Breast epithelium (tissue), 3 donors: ENCODE measurements around the gene CADPS2.

ENCODE experiments used
- POLR2A ChIP-seq: fragments of 450-650 bp; IDR thresholded peaks from one replicate; pipeline ENCODE4 v1.6.1; 2016; ENCODE audit warnings: antibody characterized with exemption, mild to moderate bottlenecking, moderate library complexity
- POLR2AphosphoS5 ChIP-seq, 3 donors: sonication (generic); formaldehyde crosslinking; IDR thresholded peaks; one replicate each; pipeline ENCODE4 v1.6.1; 2017; ENCODE audit warnings: antibody characterized with exemption in 3 of 3
- TF ChIP-seq, protein P1 (sequence below), 3 donors: fragments of 450-650 bp; IDR thresholded peaks; one replicate each; pipeline ENCODE4 v1.5.1; 2016 to 2017; ENCODE audit warnings: antibody characterized with exemption in 3 of 3, mild to moderate bottlenecking in 3 of 3, moderate library complexity in 3 of 3

DNA sequence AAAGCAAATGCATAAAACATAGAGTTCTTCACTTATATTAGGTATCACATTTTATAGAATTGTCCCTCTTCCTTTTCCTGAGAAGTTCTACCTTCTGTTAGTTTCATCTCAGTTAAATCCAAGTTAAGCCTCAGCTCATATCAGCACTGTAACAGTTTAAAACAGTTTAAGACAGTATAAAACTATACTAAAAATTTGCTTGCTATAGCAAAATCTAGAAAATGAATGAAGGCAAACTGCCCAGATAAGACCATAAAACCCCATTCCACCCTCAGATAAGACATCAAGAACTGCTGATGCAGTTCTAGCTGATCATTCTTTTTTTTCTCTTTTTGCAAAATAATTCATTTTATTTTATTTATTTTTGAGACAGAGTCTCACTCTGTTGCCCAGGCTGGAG lies 364.5 kb downstream of the CADPS2 start:
- TF ChIP-seq POLR2A, result no peak
- TF ChIP-seq, protein P1, sequence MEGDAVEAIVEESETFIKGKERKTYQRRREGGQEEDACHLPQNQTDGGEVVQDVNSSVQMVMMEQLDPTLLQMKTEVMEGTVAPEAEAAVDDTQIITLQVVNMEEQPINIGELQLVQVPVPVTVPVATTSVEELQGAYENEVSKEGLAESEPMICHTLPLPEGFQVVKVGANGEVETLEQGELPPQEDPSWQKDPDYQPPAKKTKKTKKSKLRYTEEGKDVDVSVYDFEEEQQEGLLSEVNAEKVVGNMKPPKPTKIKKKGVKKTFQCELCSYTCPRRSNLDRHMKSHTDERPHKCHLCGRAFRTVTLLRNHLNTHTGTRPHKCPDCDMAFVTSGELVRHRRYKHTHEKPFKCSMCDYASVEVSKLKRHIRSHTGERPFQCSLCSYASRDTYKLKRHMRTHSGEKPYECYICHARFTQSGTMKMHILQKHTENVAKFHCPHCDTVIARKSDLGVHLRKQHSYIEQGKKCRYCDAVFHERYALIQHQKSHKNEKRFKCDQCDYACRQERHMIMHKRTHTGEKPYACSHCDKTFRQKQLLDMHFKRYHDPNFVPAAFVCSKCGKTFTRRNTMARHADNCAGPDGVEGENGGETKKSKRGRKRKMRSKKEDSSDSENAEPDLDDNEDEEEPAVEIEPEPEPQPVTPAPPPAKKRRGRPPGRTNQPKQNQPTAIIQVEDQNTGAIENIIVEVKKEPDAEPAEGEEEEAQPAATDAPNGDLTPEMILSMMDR (IDR thresholded peaks at IDR 0.05), result no peak
- TF ChIP-seq POLR2AphosphoS5 (IDR thresholded peaks at IDR 0.05), result no peak
